GM23248 (cell line): Measurements from ENCODE around the gene FXYD5. TPM values are rescaled to one million over a fixed set of nuclear protein-coding genes. Genes with fewer than 3 reads are reported as not detected.

Experiments used
- DNase-seq: peaks from one replicate; pipeline ENCODE4 v3.0.0-alpha.2; 2015
- H2AFZ ChIP-seq: fragments of 200-600 bp; sonication (generic); 2 replicates; pipeline ENCODE4 v1.6.1; 2016; ENCODE audit warnings: antibody characterized with exemption
- H3F3A ChIP-seq: fragments of 200-600 bp; sonication (generic); 2 replicates; pipeline ENCODE4 v1.6.1; 2016; ENCODE audit warnings: mild to moderate bottlenecking, antibody characterized with exemption, mixed run types; ENCODE audit not compliant: insufficient read depth
- H3K27ac ChIP-seq: fragments of 200-600 bp; sonication (generic); 2 replicates; pipeline ENCODE4 v1.5.1; 2016; ENCODE audit warnings: mild to moderate bottlenecking
- H3K27me3 ChIP-seq: fragments of 200-600 bp; sonication (generic); replicated peaks from 2 replicates; pipeline ENCODE4 v1.6.1; 2016; ENCODE audit warnings: mild to moderate bottlenecking; ENCODE audit not compliant: insufficient read depth
- H3K36me3 ChIP-seq: fragments of 200-600 bp; sonication (generic); 2 replicates; pipeline ENCODE4 v1.6.1; 2016; ENCODE audit warnings: low read depth, mild to moderate bottlenecking
- H3K4me1 ChIP-seq: fragments of 200-600 bp; sonication (generic); 2 replicates; pipeline ENCODE4 v1.6.1; 2016; ENCODE audit warnings: mild to moderate bottlenecking; ENCODE audit not compliant: insufficient read depth
- H3K4me2 ChIP-seq: fragments of 200-600 bp; sonication (generic); one replicate; pipeline ENCODE4 v1.6.1; 2016; ENCODE audit warnings: mild to moderate bottlenecking; ENCODE audit not compliant: unreplicated experiment
- H3K4me3 ChIP-seq: fragments of 200-600 bp; sonication (generic); 2 replicates; pipeline ENCODE4 v1.5.1; 2016; ENCODE audit warnings: mild to moderate bottlenecking
- H3K79me2 ChIP-seq: fragments of 200-600 bp; sonication (generic); 2 replicates; pipeline ENCODE4 v1.6.1; 2016; ENCODE audit warnings: mild to moderate bottlenecking; ENCODE audit not compliant: insufficient read depth
- H3K9ac ChIP-seq: fragments of 200-600 bp; sonication (generic); 2 replicates; pipeline ENCODE4 v1.6.1; 2016; ENCODE audit warnings: mild to moderate bottlenecking
- H3K9me2 ChIP-seq: fragments of 200-600 bp; sonication (generic); 2 replicates; pipeline ENCODE4 v1.6.1; 2016; ENCODE audit warnings: mixed run types, mild to moderate bottlenecking, moderate library complexity; ENCODE audit not compliant: insufficient read depth
- H3K9me3 ChIP-seq: fragments of 200-600 bp; sonication (generic); one replicate; pipeline ENCODE4 v1.6.1; 2017; ENCODE audit warnings: low read depth
- H4K20me1 ChIP-seq: fragments of 200-600 bp; sonication (generic); 2 replicates; pipeline ENCODE4 v1.6.0; 2016; ENCODE audit not compliant: insufficient read depth
- EZH2 ChIP-seq: fragments of 200-600 bp; sonication (generic); IDR thresholded peaks from 2 replicates; pipeline ENCODE4 v1.6.1; 2018; ENCODE audit warnings: antibody characterized with exemption, mild to moderate bottlenecking; ENCODE audit not compliant: insufficient read depth, poor library complexity, severe bottlenecking
- EZH2phosphoT487 ChIP-seq: fragments of 200-600 bp; sonication (generic); IDR thresholded peaks from 2 replicates; pipeline ENCODE4 v1.6.1; 2018; ENCODE audit warnings: antibody characterized with exemption, moderate library complexity, mild to moderate bottlenecking, low read depth; ENCODE audit not compliant: insufficient read depth
- WGBS, 2 experiments: methylation state at CpG; one replicate each; pipeline ENCODE4 v1.1.6; 2015 to 2017; ENCODE audit warnings: low lambda C conversion rate in 2 of 2, low coverage in 1 of 2; ENCODE audit errors: missing lambda C conversion rate in 2 of 2; 5-methylcytosine and 5-hydroxymethylcytosine counted together
- in situ Hi-C: fragments of 300-500 bp; cut with MboI; formaldehyde crosslinking; loops from 2 replicates; pipeline ENCODE4 v1.15.0; 2020
- polyA plus RNA-seq: library from polyadenylated mRNA; unstranded; fragments of >200 nt; fragmentation: Nextera tagmentation; extraction: Ambion mirVana; gene quantifications from 2 replicates; pipeline ENCODE4 v1.2.1, GENCODE V29; 2016
- total RNA-seq: library from RNA; depleted of rRNA; stranded (reverse); fragments of >200 nt; shearing (Covaris generic); gene quantifications from 2 replicates; pipeline ENCODE4 v1.2.3, GENCODE V29; 2014

The FXYD5 gene
- total and polyA plus RNA-seq, 2 experiments from 2014 or later: 233 to 496 TPM

GRCh38 chr19:35135389-35135909 lies 19.1 kb upstream of the FXYD5 start:
- Histone ChIP-seq H3K4me2 (no peak overlapping the region), H3K4me3 (no peak overlapping the region)

GRCh38 chr19:35136231-35136630 lies 18.3 kb upstream of the FXYD5 start:
- Histone ChIP-seq H3K4me2 (no peak overlapping the region), H3F3A (no peaks in the 10 kb centered on the region), H3K79me2 (no peaks in the 10 kb centered on the region), H2AFZ (no peak overlapping the region), H3K9ac (no peak overlapping the region), H3K4me1 (peaks cover 13% of the 10 kb centered on the region; the same call in 1 of the 2 replicates), H3K9me2 (no peaks in the 10 kb centered on the region), H3K27ac (no peak overlapping the region), H3K9me3 (no peaks in the 10 kb centered on the region), H3K4me3 (no peak overlapping the region), H3K27me3 (peaks cover 10% of the 10 kb centered on the region), H4K20me1 (no peaks in the 10 kb centered on the region), H3K36me3 (no peaks in the 10 kb centered on the region)
- in situ Hi-C loops: no loop called here
- WGBS, 2 experiments: 70 to 77% methylated on average over 11 of the region's 11 CpGs
- TF ChIP-seq EZH2phosphoT487 (no peak), EZH2 (no peak)
- no peak for DNase-seq

More at GRCh38 chr19:35135389-35135909, 19.1 kb upstream of the FXYD5 start:
- Histone ChIP-seq H2AFZ (no peak overlapping the region), H3F3A (no peaks in the 10 kb centered on the region), H4K20me1 (no peaks in the 10 kb centered on the region), H3K27ac (no peak overlapping the region), H3K9me2 (no peaks in the 10 kb centered on the region), H3K36me3 (no peaks in the 10 kb centered on the region), H3K4me1 (peaks cover 13% of the 10 kb centered on the region; the same call in 1 of the 2 replicates), H3K27me3 (peaks cover 10% of the 10 kb centered on the region), H3K79me2 (no peaks in the 10 kb centered on the region), H3K9ac (no peak overlapping the region), H3K9me3 (no peaks in the 10 kb centered on the region)
- in situ Hi-C loops: no loop called here
- TF ChIP-seq EZH2phosphoT487: no peak
- TF ChIP-seq EZH2: no peak
- DNase-seq: peak; percentile 67
- WGBS, 2 experiments: 0 to 4% methylated on average over 2 to 7 of the region's 7 CpGs

GRCh38 chr19:35136977-35137702 lies 17.4 kb upstream of the FXYD5 start:
- 19 to 23% methylated on average over 9 of the region's 9 CpGs for WGBS, 2 experiments
- Histone ChIP-seq H3K9ac (no peak overlapping the region), H3F3A (no peaks in the 10 kb centered on the region), H3K27ac (no peak overlapping the region), H4K20me1 (no peaks in the 10 kb centered on the region), H3K79me2 (no peaks in the 10 kb centered on the region), H3K36me3 (no peaks in the 10 kb centered on the region), H3K4me2 (no peak overlapping the region), H3K27me3 (peaks cover 10% of the 10 kb centered on the region), H3K4me3 (no peak overlapping the region), H3K9me3 (no peaks in the 10 kb centered on the region), H2AFZ (no peak overlapping the region), H3K4me1 (peaks cover 13% of the 10 kb centered on the region; the same call in 1 of the 2 replicates), H3K9me2 (no peaks in the 10 kb centered on the region)
- in situ Hi-C loops: no loop called here
- TF ChIP-seq EZH2 (no peak), EZH2phosphoT487 (no peak)
- peak; percentile 9 for DNase-seq

GRCh38 chr19:35138305-35138892 lies 16.1 kb upstream of the FXYD5 start, which contains the start of gene FXYD1:
Gene FXYD1, plus strand, starts transcription at chr19:35138824. Its CDS starts 1,256 bp downstream, at chr19:35140080.
- Histone ChIP-seq H3K79me2 (no peaks in the 10 kb centered on the region), H3F3A (no peaks in the 10 kb centered on the region), H3K4me3 (no peak within 1 kb of the TSS), H3K27me3 (peaks cover 10% of the 10 kb centered on the region), H2AFZ (peak within 1 kb of the TSS; percentile 61), H3K9me2 (no peaks in the 10 kb centered on the region), H3K9me3 (no peaks in the 10 kb centered on the region), H3K4me2 (no peak within 1 kb of the TSS), H3K36me3 (no peaks in the 10 kb centered on the region), H3K27ac (no peak within 1 kb of the TSS), H3K4me1 (peaks cover 13% of the 10 kb centered on the region; the same call in 1 of the 2 replicates), H4K20me1 (no peaks in the 10 kb centered on the region), H3K9ac (peak within 1 kb of the TSS; percentile 51)
- WGBS, 2 experiments: 40 to 41% methylated on average over 17 to 18 of the region's 18 CpGs
- in situ Hi-C loops: no loop called here
- DNase-seq: no peak
- TF ChIP-seq EZH2 (no peak), EZH2phosphoT487 (no peak)
